ENCODE measurements around the gene CACNA1G.

- TF ChIP-seq CTCF (IDR thresholded peaks at IDR 0.05) (no peak), ZFX (IDR thresholded peaks at IDR 0.05; ENCODE audit: borderline replicate concordance) (no peak)
Measured at GRCh38 chr17:50521514-50521913, 39.0 kb upstream of the CACNA1G start.

Data from 22Rv1 (cell line).